HepG2 (cell line): ENCODE results near the gene RCBTB2. TPM values are rescaled to one million over a fixed set of nuclear protein-coding genes. Genes with fewer than 3 reads are reported as not detected.
A peak's percentile ranks its signal among the peaks of the same experiment; 100 is the strongest.

Experiments
- ATAC-seq: fragments of 200-7000 bp; cut with Tn5 transposase; 3 replicates; pipeline ENCODE4 v1.9.1; 2020; ENCODE audit warnings: mild to moderate bottlenecking, moderate library complexity
- BruUV-seq: library from RNA; stranded (reverse); fragments of 400-500 nt; replicated peaks from 2 replicates; lab custom pipeline; 2021; lab: Mats Ljungman, UMichigan
- CTCF ChIA-PET: fragments of 300-600 bp; formaldehyde crosslinking; extraction: SDS; loops from one replicate; lab custom pipeline; 2021; ENCODE audit warnings: low total read pairs, inconsistent platforms, low intra/inter-chr PET ratio; lab: Yijun Ruan, JAX
- POLR2A ChIA-PET: fragments of 350-600 bp; sonication (Branson Sonifier 250); formaldehyde crosslinking; loops from one replicate; lab custom pipeline; 2020; ENCODE audit warnings: antibody characterized with exemption, inconsistent platforms; lab: Yijun Ruan, JAX
- DNase-seq: peaks from one replicate; pipeline ENCODE4 v3.0.0-alpha.2; 2015; ENCODE audit warnings: low spot score
- FAIRE-seq: peaks from 3 replicates; lab custom pipeline; 2011; peaks lifted over from hg19 to GRCh38; lab: Jason Lieb, UNC
- H2AFZ ChIP-seq: one replicate; pipeline ENCODE4 v1.6.1; 2011; ENCODE audit warnings: low read length, inconsistent platforms
- H3K27ac ChIP-seq: fragments of 300-600 bp; 3 replicates; pipeline ENCODE4 v1.8.0; 2011; ENCODE audit warnings: mixed run types, mild to moderate bottlenecking, mixed read lengths, low read length, inconsistent platforms; ENCODE audit not compliant: insufficient read depth; ENCODE audit errors: extremely low read length
- H3K27me3 ChIP-seq, 2 experiments: fragments of 200-600 bp in 1 of 2; 2 replicates in 1 of 2; 3 replicates in 1 of 2; pipeline versions ENCODE4 v1.6.0 to v1.8.0; 2011; ENCODE audit warnings: low read length in 2 of 2, mild to moderate bottlenecking in 2 of 2, moderate library complexity in 2 of 2, inconsistent platforms in 1 of 2; ENCODE audit not compliant: insufficient read depth in 2 of 2, control insufficient read depth in 1 of 2
- H3K36me3 ChIP-seq, 2 experiments: fragments of 200-600 bp in 1 of 2; replicated peaks in 1 of 2; 2 replicates in 1 of 2; 3 replicates in 1 of 2; pipeline versions ENCODE4 v1.5.1 to v1.8.0; 2011; ENCODE audit warnings: low read length in 2 of 2, inconsistent platforms in 1 of 2; ENCODE audit not compliant: insufficient read depth in 2 of 2, control insufficient read depth in 1 of 2
- H3K4me1 ChIP-seq: 2 replicates; pipeline ENCODE4 v1.5.1; 2012; ENCODE audit warnings: low read length, inconsistent platforms; ENCODE audit not compliant: insufficient read depth
- H3K4me2 ChIP-seq: 2 replicates; pipeline ENCODE4 v1.6.0; 2011; ENCODE audit warnings: low read depth, low read length, inconsistent platforms
- H3K4me3 ChIP-seq, 3 experiments: fragments of 200-600 bp in 1 of 3; sonication (generic), shearing (Covaris generic) in 1 of 3; replicated peaks in 1 of 3; 2 replicates each; pipeline ENCODE4 v1.5.1; 2011 to 2016; ENCODE audit warnings: low read length in 3 of 3, inconsistent platforms in 2 of 3, low read depth in 2 of 3, mild to moderate bottlenecking in 2 of 3, control low read depth in 1 of 3, mixed read lengths in 1 of 3; ENCODE audit not compliant: insufficient read depth in 1 of 3
- H3K79me2 ChIP-seq: one replicate; pipeline ENCODE4 v1.6.1; 2011; ENCODE audit warnings: low read length, inconsistent platforms; ENCODE audit not compliant: insufficient read depth
- H3K9ac ChIP-seq: 2 replicates; pipeline ENCODE4 v1.6.0; 2011; ENCODE audit warnings: mild to moderate bottlenecking, low read depth, low read length, inconsistent platforms; ENCODE audit not compliant: insufficient read depth
- H3K9me3 ChIP-seq: 2 replicates; pipeline ENCODE4 v1.5.1; 2012; ENCODE audit warnings: mild to moderate bottlenecking, low read length
- H4K20me1 ChIP-seq: 2 replicates; pipeline ENCODE4 v1.6.0; 2011; ENCODE audit warnings: inconsistent platforms, mild to moderate bottlenecking, low read length, moderate library complexity; ENCODE audit not compliant: insufficient read depth
- AGO2 ChIP-seq: fragments of 200-400 bp; formaldehyde crosslinking; optimal IDR thresholded peaks from 2 replicates; pipeline ENCODE3; 2017; ENCODE audit warnings: mild to moderate bottlenecking, low read depth, low read length, moderate library complexity
- ARID4A ChIP-seq: sonication (generic); formaldehyde crosslinking; IDR thresholded peaks from 2 replicates; pipeline ENCODE4 v1.5.0; 2020; ENCODE audit warnings: mild to moderate bottlenecking, missing genetic modification reagents, borderline replicate concordance
- TFDP1 ChIP-seq: IDR thresholded peaks from 2 replicates; pipeline ENCODE4 v1.6.1; 2016; ENCODE audit warnings: missing compliant biosample characterization, missing genetic modification reagents, borderline replicate concordance
- ZNF710 ChIP-seq: sonication (generic); formaldehyde crosslinking; IDR thresholded peaks from 2 replicates; pipeline ENCODE4 v1.5.0; 2020; ENCODE audit warnings: mild to moderate bottlenecking, missing genetic modification reagents, borderline replicate concordance
- ZNF772 ChIP-seq: sonication (generic); formaldehyde crosslinking; IDR thresholded peaks from 2 replicates; pipeline ENCODE4 v1.5.0; 2020; ENCODE audit warnings: mild to moderate bottlenecking, missing genetic modification reagents
- WGBS: methylation state at CpG from one replicate; pipeline ENCODE4 v1.1.6; 2017; ENCODE audit warnings: low lambda C conversion rate; 5-methylcytosine and 5-hydroxymethylcytosine counted together
- in situ Hi-C: cut with HindIII; loops from 2 replicates; pipeline ENCODE4 v1.10.0; 2017; ENCODE audit warnings: low pct_unique_long_range_greater_than_20kb; ENCODE audit not compliant: extremely low pct_ligation_motif_present
- intact Hi-C: fragments of 100-400 bp; cut with micrococcal nuclease; formaldehyde crosslinking; loops from one replicate; pipeline ENCODE4 v1.10.0; 2022; ENCODE audit not compliant: unreplicated experiment
- polyA plus RNA-seq, 8 experiments: library from polyadenylated mRNA; depleted of rRNA in 3 of 8; stranded (reverse) in 7 of 8; unstranded in 1 of 8; fragments of >200 nt; fragmentation: Illumina TruSeq in 4 of 8; extraction: Trizol in 4 of 8; gene quantifications; 2 replicates each; pipeline versions ENCODE4 v1.2.1 to v1.2.3, GENCODE V29; 2011 to 2016; ENCODE audit warnings: low read depth in 4 of 8, missing spikeins in 1 of 8, mixed read lengths in 1 of 8; ENCODE audit not compliant: insufficient read depth in 1 of 8
- total RNA-seq, 5 experiments: library from RNA; depleted of rRNA; stranded (reverse); fragments of >200 nt; fragmentation: Illumina TruSeq; extraction: Trizol; gene quantifications; 2 replicates each; pipeline ENCODE4 v1.2.3, GENCODE V29; 2016; ENCODE audit warnings: low read depth in 1 of 5

The RCBTB2 gene
- total and polyA plus RNA-seq, 2 of the 13 experiments (the other 11 are each of a cell fraction or from before 2014, with no cell fraction given) = 1.9 to 2.7 TPM

- CTCF ChIA-PET = no interaction called here
- POLR2A ChIA-PET = no interaction called here
- peaks cover 3 to 41% of the 10 kb centered on the region in 2 experiments; a peak in 4 of 5 replicates for H3K36me3 ChIP-seq
- FAIRE-seq (no peak), ATAC-seq (no peak), DNase-seq (no peak)
- in situ Hi-C loops (no loop called here), intact Hi-C loops (no loop called here)
- H4K20me1 ChIP-seq = no peaks in the 10 kb centered on the region
- H3K4me2 ChIP-seq = no peak overlapping the region
- H2AFZ ChIP-seq = no peak overlapping the region
- H3K79me2 ChIP-seq = no peaks in the 10 kb centered on the region
- 97% methylated on average over 10 of the region's 28 CpGs for WGBS
- H3K4me3 ChIP-seq = no peak overlapping the region
- no peak overlapping the region for H3K9ac ChIP-seq
- H3K9me3 ChIP-seq = no peaks in the 10 kb centered on the region
- no peaks in the 10 kb centered on the region for H3K4me1 ChIP-seq
- no TSS peak for BruUV-seq
- TF ChIP-seq AGO2 (peak; percentile 50), ZNF710 (CRISPR knock-in tag) (no peak), ZNF772 (no peak), ARID4A (CRISPR knock-in tag) (no peak), TFDP1 (no peak)
- no peak overlapping the region for H3K27ac ChIP-seq
- no peaks in the 10 kb centered on the region; a peak in 1 of 5 replicates for H3K27me3 ChIP-seq
These were observed 75.2 kb downstream of the RCBTB2 start for GRCh38 chr13:48457578-48458242.
